K562 (cell line): ENCODE measurements around the gene TULP4.

Experiments
- BACH1 ChIP-seq: fragments of 200-800 bp; sonication (Bioruptor generic); IDR thresholded peaks from 2 replicates; pipeline ENCODE4 v1.6.1; 2016; ENCODE audit warnings: missing genetic modification characterization, missing compliant biosample characterization
- CTCF ChIP-seq, 3 experiments: IDR thresholded peaks in 2 of 3; conservative IDR thresholded peaks in 1 of 3; 2 replicates each; pipeline ENCODE4 v1.5.1; 2011 to 2012; ENCODE audit warnings: low read length in 3 of 3, mild to moderate bottlenecking in 3 of 3, control low read depth in 2 of 3, improper control_type of control experiment in 1 of 3, inconsistent platforms in 1 of 3, low read depth in 1 of 3, mixed read lengths in 1 of 3, moderate library complexity in 1 of 3; ENCODE audit not compliant: insufficient read depth in 2 of 3
- DNMT1 ChIP-seq: fragments of 450-650 bp; IDR thresholded peaks from 2 replicates; pipeline ENCODE4 v1.6.1; 2016; ENCODE audit warnings: antibody characterized with exemption, mild to moderate bottlenecking
- ELF1 ChIP-seq: fragments of 200-800 bp; sonication (Bioruptor generic); IDR thresholded peaks from 2 replicates; pipeline ENCODE4 v1.6.1; 2016; ENCODE audit warnings: missing genetic modification characterization, missing compliant biosample characterization
- EP300 ChIP-seq: IDR thresholded peaks from 2 replicates; pipeline ENCODE4 v1.6.1; 2012; ENCODE audit warnings: low read length, improper control_type of control experiment
- HBP1 ChIP-seq: fragments of 450-650 bp; formaldehyde crosslinking; IDR thresholded peaks from 2 replicates; pipeline ENCODE4 v1.4.0; 2022; ENCODE audit warnings: missing genetic modification characterization
- MEIS2 ChIP-seq: fragments of 450-650 bp; IDR thresholded peaks from 2 replicates; pipeline ENCODE4 v1.6.1; 2014; ENCODE audit warnings: mild to moderate bottlenecking; ENCODE audit not compliant: partially characterized antibody
- RAD21 ChIP-seq, 2 experiments: fragments of 250-450 bp in 1 of 2; fragments of 450-650 bp in 1 of 2; sonication (Bioruptor Pico) in 1 of 2; formaldehyde crosslinking in 1 of 2; IDR thresholded peaks in 1 of 2; conservative IDR thresholded peaks in 1 of 2; 2 replicates each; pipeline versions ENCODE4 v1.4.0 to v1.8.0; 2020 to 2022; ENCODE audit warnings: mild to moderate bottlenecking in 2 of 2, moderate library complexity in 1 of 2
- SIN3A ChIP-seq, 2 experiments: fragments of 150-350 bp in 1 of 2; IDR thresholded peaks; 2 replicates each; pipeline ENCODE4 v1.6.1; 2011 to 2016; ENCODE audit warnings: borderline replicate concordance in 2 of 2, low read depth in 2 of 2, low read length in 2 of 2, mild to moderate bottlenecking in 2 of 2, moderate library complexity in 2 of 2; ENCODE audit not compliant: control insufficient read depth in 1 of 2
- SIRT6 ChIP-seq: IDR thresholded peaks from one replicate; pipeline ENCODE4 v1.6.1; 2012; ENCODE audit warnings: low read depth, mild to moderate bottlenecking, control low read depth, inconsistent platforms, low read length, moderate library complexity
- SMARCC2 ChIP-seq: fragments of 450-650 bp; IDR thresholded peaks from 2 replicates; pipeline ENCODE4 v1.6.1; 2017; ENCODE audit warnings: antibody characterized with exemption, moderate library complexity, mild to moderate bottlenecking, low read depth
- SMC3 ChIP-seq: conservative IDR thresholded peaks from 2 replicates; pipeline ENCODE4 v1.6.1; 2011; ENCODE audit warnings: low read depth, low read length, improper control_type of control experiment; ENCODE audit not compliant: insufficient read depth
- ZNF639 ChIP-seq, 2 experiments: fragments of 200-800 bp in 1 of 2; sonication (Bioruptor generic) in 1 of 2; sonication (generic) in 1 of 2; formaldehyde crosslinking in 1 of 2; IDR thresholded peaks in 1 of 2; conservative IDR thresholded peaks in 1 of 2; 2 replicates each; pipeline versions ENCODE4 v1.5.0 to v1.6.1; 2016 to 2020; ENCODE audit warnings: missing compliant biosample characterization in 1 of 2, missing genetic modification characterization in 1 of 2, missing genetic modification reagents in 1 of 2

DNA sequence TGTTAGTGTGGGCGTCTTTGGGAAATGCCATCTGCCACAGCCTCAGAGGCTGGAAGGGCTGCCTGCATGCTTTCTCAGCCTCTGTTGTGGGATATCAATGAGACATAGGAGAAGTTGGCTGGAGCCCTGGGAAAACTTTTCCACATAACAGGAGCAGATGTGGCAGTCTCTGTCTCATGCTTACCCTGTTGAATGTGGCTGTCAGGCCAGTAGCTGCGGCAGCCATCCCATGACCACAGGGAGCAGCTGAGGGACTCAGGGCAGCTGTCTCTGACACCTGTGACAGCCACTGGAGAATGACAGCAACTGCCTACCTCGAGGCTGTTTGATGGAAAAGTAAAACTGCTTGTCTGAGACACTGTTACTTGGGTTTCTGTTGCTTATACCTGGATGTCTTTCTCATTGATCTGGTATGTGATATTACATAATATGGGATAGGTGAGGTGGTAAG, 64.4 kb downstream of the TULP4 start:
- TF ChIP-seq HBP1 (CRISPR knock-in tag) (no peak), BACH1 (tag) (no peak), EP300 (no peak), SIRT6 (no peak), MEIS2 (no peak), SIN3A (IDR thresholded peaks at IDR 0.05; ENCODE audit: borderline replicate concordance in 2 of 2, control insufficient read depth in 1 of 2, low read depth in 2 of 2, low read length in 2 of 2) (no peak), SMC3 (no peak), RAD21 (CRISPR knock-in tag; conservative IDR thresholded peaks at IDR 0.05 in 1 of 2, IDR thresholded peaks at IDR 0.05 in 1 of 2) (no peak), CTCF (IDR thresholded peaks at IDR 0.05 in 2 of 3, conservative IDR thresholded peaks at IDR 0.05 in 1 of 3; ENCODE audit: insufficient read depth in 2 of 3, low read depth in 1 of 3, low read length in 3 of 3) (no peak), DNMT1 (no peak), ELF1 (no peak), ZNF639 (CRISPR knock-in tag; conservative IDR thresholded peaks at IDR 0.05 in 1 of 2, IDR thresholded peaks at IDR 0.05 in 1 of 2) (no peak), SMARCC2 (no peak)
